Chondrocyte (in vitro differentiated cells): ENCODE measurements around the gene PPP2R2D. TPM values are rescaled to one million over a fixed set of nuclear protein-coding genes. Genes with fewer than 3 reads are reported as not detected.

Source experiments
- DNase-seq: peaks from one replicate; pipeline ENCODE4 v3.0.0; 2021; ENCODE audit warnings: mixed read lengths, low spot score
- H3K27ac Mint-ChIP-seq: one replicate; pipeline ENCODE4 v1.8.0; 2021; ENCODE audit warnings: mild to moderate bottlenecking, moderate library complexity, mixed read lengths; ENCODE audit not compliant: unreplicated experiment
- H3K27me3 Mint-ChIP-seq: 2 replicates; pipeline ENCODE4 v1.8.0; 2021; ENCODE audit warnings: low read depth, mixed read lengths
- H3K36me3 Mint-ChIP-seq: 2 replicates; pipeline ENCODE4 v1.8.0; 2021; ENCODE audit warnings: low read depth, mixed read lengths
- H3K4me1 Mint-ChIP-seq: 2 replicates; pipeline ENCODE4 v1.8.0; 2021; ENCODE audit warnings: low read depth, mild to moderate bottlenecking, mixed read lengths
- H3K4me3 Mint-ChIP-seq: one replicate; pipeline ENCODE4 v1.8.0; 2021; ENCODE audit warnings: mild to moderate bottlenecking, moderate library complexity, mixed read lengths; ENCODE audit not compliant: unreplicated experiment
- H3K9me3 Mint-ChIP-seq: 2 replicates; pipeline ENCODE4 v1.8.0; 2021; ENCODE audit warnings: low read depth, mixed read lengths
- total RNA-seq: library from RNA; stranded (reverse); gene quantifications from 3 replicates; pipeline ENCODE4 v1.2.1, GENCODE V29; 2021
- TF ChIP-seq, protein P1 (sequence below): fragments of 200-600 bp; sonication (generic); IDR thresholded peaks from 2 replicates; pipeline ENCODE4 v1.5.0; 2021; ENCODE audit warnings: antibody characterized with exemption, mild to moderate bottlenecking, moderate library complexity

The PPP2R2D gene
- total RNA-seq, 1 donor from 2014 or later = 24.3 TPM

DNA sequence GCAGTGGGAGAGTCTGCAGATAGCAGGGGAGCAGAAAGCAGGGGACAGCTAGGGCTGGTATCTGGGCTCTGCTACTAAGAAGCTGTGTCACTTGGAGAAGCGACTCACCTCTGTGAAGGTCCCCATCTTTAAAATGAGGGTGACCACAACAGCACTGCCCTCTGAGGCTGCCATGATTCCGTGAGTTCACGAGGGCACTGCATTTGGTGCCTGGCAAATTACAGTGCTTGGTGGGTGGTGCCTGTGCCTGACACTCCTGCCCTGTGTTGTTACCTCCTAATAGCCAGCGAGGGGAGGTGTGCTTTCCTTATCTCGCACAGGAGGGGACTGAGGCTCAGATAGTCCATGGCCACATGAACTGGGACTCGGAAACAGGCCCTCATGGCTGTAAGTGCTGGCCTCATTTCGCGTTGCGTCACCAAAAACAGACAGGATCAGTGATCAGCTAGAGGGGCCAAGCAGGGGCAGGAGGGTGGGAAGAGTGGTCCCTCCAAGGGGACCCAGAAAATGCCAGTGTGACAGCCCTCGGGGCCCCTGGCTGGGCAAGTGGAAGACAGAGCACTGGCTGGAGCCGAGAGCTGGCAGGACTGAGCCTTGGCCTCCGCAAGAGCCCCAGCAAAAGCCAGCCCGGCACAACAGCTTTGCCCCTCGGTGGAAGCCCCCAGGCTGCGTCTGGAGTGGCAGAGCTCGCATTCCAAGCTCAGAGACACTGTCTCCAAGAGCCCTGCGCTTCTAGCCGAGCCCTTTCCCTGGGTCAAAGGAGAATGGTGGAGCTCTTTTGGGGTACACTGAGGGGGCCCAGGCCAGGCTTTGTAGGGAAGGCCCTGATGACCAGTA, 98.3 kb downstream of the PPP2R2D start:
- no peak overlapping the region for H3K4me3 Mint-ChIP-seq
- H3K27me3 Mint-ChIP-seq = peaks cover 3% of the 10 kb centered on the region
- H3K36me3 Mint-ChIP-seq = no peaks in the 10 kb centered on the region
- TF ChIP-seq, protein P1, sequence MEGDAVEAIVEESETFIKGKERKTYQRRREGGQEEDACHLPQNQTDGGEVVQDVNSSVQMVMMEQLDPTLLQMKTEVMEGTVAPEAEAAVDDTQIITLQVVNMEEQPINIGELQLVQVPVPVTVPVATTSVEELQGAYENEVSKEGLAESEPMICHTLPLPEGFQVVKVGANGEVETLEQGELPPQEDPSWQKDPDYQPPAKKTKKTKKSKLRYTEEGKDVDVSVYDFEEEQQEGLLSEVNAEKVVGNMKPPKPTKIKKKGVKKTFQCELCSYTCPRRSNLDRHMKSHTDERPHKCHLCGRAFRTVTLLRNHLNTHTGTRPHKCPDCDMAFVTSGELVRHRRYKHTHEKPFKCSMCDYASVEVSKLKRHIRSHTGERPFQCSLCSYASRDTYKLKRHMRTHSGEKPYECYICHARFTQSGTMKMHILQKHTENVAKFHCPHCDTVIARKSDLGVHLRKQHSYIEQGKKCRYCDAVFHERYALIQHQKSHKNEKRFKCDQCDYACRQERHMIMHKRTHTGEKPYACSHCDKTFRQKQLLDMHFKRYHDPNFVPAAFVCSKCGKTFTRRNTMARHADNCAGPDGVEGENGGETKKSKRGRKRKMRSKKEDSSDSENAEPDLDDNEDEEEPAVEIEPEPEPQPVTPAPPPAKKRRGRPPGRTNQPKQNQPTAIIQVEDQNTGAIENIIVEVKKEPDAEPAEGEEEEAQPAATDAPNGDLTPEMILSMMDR = no peak
- H3K4me1 Mint-ChIP-seq = peaks cover 22% of the 10 kb centered on the region
- no peak overlapping the region for H3K27ac Mint-ChIP-seq
- DNase-seq = no peak
- no peaks in the 10 kb centered on the region for H3K9me3 Mint-ChIP-seq

DNA sequence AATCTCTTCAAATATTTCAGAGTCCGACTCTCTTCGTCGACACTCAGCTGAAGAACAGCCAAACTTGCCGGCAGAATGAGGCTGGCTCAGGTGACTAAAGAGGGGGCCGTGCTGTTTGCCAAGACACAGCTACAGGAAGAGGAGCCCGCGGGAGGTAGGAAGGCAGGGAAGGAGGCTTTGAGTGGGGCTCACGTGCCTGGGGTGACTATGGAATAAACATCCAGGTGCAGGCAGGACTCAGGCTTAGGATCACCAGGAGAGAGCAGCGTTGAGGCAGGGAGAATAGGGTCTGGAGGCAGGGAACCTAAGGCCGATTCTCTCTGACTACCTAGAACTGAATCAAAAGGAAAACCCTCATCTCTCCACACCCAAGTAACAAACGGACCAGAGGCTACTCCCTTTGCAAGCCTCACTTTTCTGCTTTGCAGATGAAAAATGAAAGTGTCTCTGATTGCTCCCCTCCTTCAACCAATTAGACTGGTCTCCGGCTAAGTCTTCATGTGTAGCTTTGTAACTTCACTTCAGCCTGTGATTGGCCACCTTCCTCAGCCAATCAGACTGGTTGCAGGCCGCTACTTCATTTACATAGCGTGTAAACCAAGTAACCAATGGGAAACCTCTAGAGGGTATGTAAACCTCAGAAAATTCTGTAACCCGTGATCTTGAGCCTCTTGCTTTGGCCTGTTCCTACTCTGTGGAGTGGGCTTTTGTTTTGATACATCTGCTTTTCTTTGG, 100.6 kb downstream of the PPP2R2D start:
- TF ChIP-seq, protein P1 = peak; percentile 7
- peaks cover 3% of the 10 kb centered on the region for H3K27me3 Mint-ChIP-seq
- no peak overlapping the region for H3K27ac Mint-ChIP-seq
- H3K4me3 Mint-ChIP-seq = no peak overlapping the region
- peaks cover 7% of the 10 kb centered on the region for H3K9me3 Mint-ChIP-seq
- peaks cover 22% of the 10 kb centered on the region for H3K4me1 Mint-ChIP-seq
- DNase-seq = no peak
- no peaks in the 10 kb centered on the region for H3K36me3 Mint-ChIP-seq

DNA sequence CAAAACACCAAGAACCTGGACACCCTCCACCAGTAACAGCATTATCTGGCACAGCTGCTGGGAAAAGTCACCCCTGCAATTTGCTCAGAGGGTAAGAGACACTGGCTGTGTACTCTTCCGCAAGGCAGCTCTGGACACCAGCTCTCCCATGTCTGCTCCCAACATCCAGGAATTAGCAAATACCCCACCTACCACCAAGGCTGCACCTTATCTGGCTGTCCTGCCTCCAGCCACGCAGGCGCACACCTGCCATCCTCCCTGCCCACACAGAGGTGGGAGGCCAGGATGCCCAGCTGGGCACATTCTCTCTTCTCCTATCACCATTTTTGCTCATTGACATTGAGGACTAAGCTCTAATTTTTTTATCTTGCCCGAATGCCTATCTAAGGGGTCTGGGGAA, 101.2 kb downstream of the PPP2R2D start:
- Mint-ChIP-seq H3K27ac (no peak overlapping the region), H3K36me3 (no peaks in the 10 kb centered on the region)

DNA sequence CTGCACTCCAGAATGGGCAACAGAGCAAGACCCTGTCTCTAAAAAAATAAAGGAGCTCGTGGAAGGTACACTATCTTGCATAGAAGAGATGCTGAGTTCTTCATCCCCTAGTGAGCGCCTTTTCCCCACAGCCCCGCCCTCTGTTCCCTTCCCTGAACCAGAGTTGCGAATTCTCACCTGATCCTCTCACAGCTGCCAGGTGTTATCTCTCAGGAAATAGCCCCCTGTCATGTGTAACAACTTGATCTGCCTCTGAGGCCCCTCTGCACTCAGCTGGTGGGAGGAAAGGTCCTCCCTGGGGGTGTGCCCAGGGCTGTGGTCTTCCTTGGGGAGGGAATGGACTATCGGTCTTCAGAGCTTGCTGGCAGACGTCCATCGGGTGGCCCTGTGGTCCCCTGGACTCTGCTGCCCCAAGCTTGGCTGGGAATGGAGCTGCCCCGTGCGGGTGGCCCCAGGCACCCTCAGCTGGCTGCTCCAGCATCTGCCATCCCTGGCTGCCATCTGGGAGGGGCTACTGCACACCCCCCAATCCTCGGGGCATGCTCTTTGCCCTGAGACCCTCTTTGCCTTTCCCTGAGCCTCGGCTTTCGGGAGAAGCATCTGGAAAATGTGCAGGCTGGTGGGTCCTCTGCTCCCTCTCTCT, 102.6 kb downstream of the PPP2R2D start:
- no peaks in the 10 kb centered on the region for H3K36me3 Mint-ChIP-seq
- no peak overlapping the region for H3K27ac Mint-ChIP-seq
- peaks cover 3% of the 10 kb centered on the region for H3K4me1 Mint-ChIP-seq
- DNase-seq = no peak
- TF ChIP-seq, protein P1 = no peak
- H3K9me3 Mint-ChIP-seq = peaks cover 7% of the 10 kb centered on the region
- no peak overlapping the region for H3K4me3 Mint-ChIP-seq
- peaks cover 10% of the 10 kb centered on the region for H3K27me3 Mint-ChIP-seq

More for the DNA sequence above, 101.2 kb downstream of the PPP2R2D start:
- DNase-seq = no peak
- Mint-ChIP-seq H3K9me3 (peaks cover 7% of the 10 kb centered on the region), H3K27me3 (peaks cover 6% of the 10 kb centered on the region), H3K4me1 (peaks cover 17% of the 10 kb centered on the region), H3K4me3 (no peak overlapping the region)
- TF ChIP-seq, protein P1 = no peak

- no peak for DNase-seq
- no peak overlapping the region for H3K4me3 Mint-ChIP-seq
Measured at GRCh38 chr10:132004052-132004451, 103.2 kb downstream of the PPP2R2D start.

More at GRCh38 chr10:132004052-132004451, 103.2 kb downstream of the PPP2R2D start:
- Mint-ChIP-seq H3K27me3 (peaks cover 15% of the 10 kb centered on the region), H3K4me1 (no peaks in the 10 kb centered on the region), H3K36me3 (no peaks in the 10 kb centered on the region), H3K9me3 (peaks cover 7% of the 10 kb centered on the region), H3K27ac (no peak overlapping the region)
- TF ChIP-seq, protein P1 = no peak
